Colonic mucosa (tissue), 4 donors: ENCODE data around the gene PARP12. TPM values are rescaled to one million over a fixed set of nuclear protein-coding genes. Genes with fewer than 3 reads are reported as not detected.

ENCODE experiments used
- DNase-seq: peaks from one replicate; pipeline ENCODE4 v3.0.0-alpha.2; 2020
- H3K27ac ChIP-seq: fragments of 200-600 bp; one replicate; pipeline ENCODE4 v1.8.0; 2021
- H3K27me3 ChIP-seq: fragments of 200-600 bp; one replicate; pipeline ENCODE4 v1.8.0; 2021
- H3K36me3 ChIP-seq: fragments of 200-600 bp; one replicate; pipeline ENCODE4 v1.8.0; 2021
- H3K4me1 ChIP-seq: fragments of 200-600 bp; one replicate; pipeline ENCODE4 v1.8.0; 2021; ENCODE audit warnings: mild to moderate bottlenecking
- H3K4me3 ChIP-seq: fragments of 200-600 bp; one replicate; pipeline ENCODE4 v1.8.0; 2021
- H3K9ac ChIP-seq, 2 donors: one replicate each; pipeline ENCODE4 v1.7.0; 2013; ENCODE audit warnings: control low read depth in 2 of 2, low read depth in 2 of 2, low read length in 2 of 2
- H3K9me3 ChIP-seq: fragments of 200-600 bp; one replicate; pipeline ENCODE4 v1.8.0; 2021
- CTCF ChIP-seq: fragments of 200-600 bp; IDR thresholded peaks from one replicate; pipeline ENCODE4 v1.8.0; 2022; ENCODE audit warnings: antibody characterized with exemption, mild to moderate bottlenecking
- intact Hi-C: fragments of 100-400 bp; cut with DNase I; formaldehyde crosslinking; loops from one replicate; pipeline ENCODE4 v1.14.1; 2022
- total RNA-seq, 2 donors: library from RNA; stranded (reverse); fragmentation: NEBNext Ultra II Directional in 1 of 2; extraction: Animal tissue kit (Norgen Biotek cat#: 25700) in 1 of 2; gene quantifications; one replicate each; pipeline ENCODE4 v1.2.1, GENCODE V29; 2021
- donor health status: healthy.
- donor health status: DM: no; HTN: no; CAD: no.
- donor health status: DM: no; HTN: no; CAD: no.

PARP12 gene
- total RNA-seq, 2 donors from 2014 or later: 33.9 to 39.2 TPM

DNA sequence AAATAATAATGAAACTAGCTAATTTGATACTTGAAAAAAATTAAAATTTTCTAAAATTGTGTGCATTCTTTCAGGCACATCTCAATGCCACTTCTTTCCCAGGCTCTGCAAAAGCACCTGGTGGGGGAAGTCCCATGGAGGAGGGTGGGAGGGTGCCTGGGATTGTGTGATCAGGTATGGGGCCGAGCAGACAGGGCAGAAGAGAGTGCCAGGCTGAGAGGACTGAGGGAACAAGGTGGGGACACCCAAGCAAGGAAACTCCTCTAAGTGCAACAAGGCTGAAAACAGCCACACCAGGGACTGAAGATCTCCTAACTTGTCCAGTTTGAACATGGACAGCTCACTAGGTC, 13.8 kb downstream of the PARP12 start:
- intact Hi-C loops: no loop called here
- H3K27ac ChIP-seq: peak overlapping the region; percentile 84

GRCh38 chr7:140048138-140048537, 14.6 kb downstream of the PARP12 start:
- H3K9ac ChIP-seq: no peak overlapping the region
- intact Hi-C loops: no loop called here

More for the DNA sequence above, 13.8 kb downstream of the PARP12 start:
- Histone ChIP-seq H3K9ac (no peak overlapping the region), H3K9me3 (no peaks in the 10 kb centered on the region), H3K27me3 (no peaks in the 10 kb centered on the region), H3K4me3 (no peak overlapping the region), H3K36me3 (no peaks in the 10 kb centered on the region), H3K4me1 (peaks cover 5% of the 10 kb centered on the region)
- TF ChIP-seq CTCF: no peak
- no peak for DNase-seq

GRCh38 chr7:140047197-140047596, 15.6 kb downstream of the PARP12 start:
- no peak overlapping the region for H3K4me3 ChIP-seq
- intact Hi-C loops: no loop called here
- peaks cover 5% of the 10 kb centered on the region for H3K4me1 ChIP-seq
- H3K9me3 ChIP-seq: no peaks in the 10 kb centered on the region
- TF ChIP-seq CTCF: no peak
- no peak overlapping the region for H3K27ac ChIP-seq
- H3K36me3 ChIP-seq: no peaks in the 10 kb centered on the region
- DNase-seq: no peak
- no peaks in the 10 kb centered on the region for H3K27me3 ChIP-seq
- H3K9ac ChIP-seq: no peak overlapping the region

More at GRCh38 chr7:140048138-140048537, 14.6 kb downstream of the PARP12 start:
- no peak for TF ChIP-seq CTCF
- H3K4me3 ChIP-seq: no peak overlapping the region
- no peak overlapping the region for H3K27ac ChIP-seq
- no peaks in the 10 kb centered on the region for H3K9me3 ChIP-seq
- peaks cover 5% of the 10 kb centered on the region for H3K4me1 ChIP-seq
- H3K36me3 ChIP-seq: no peaks in the 10 kb centered on the region
- no peaks in the 10 kb centered on the region for H3K27me3 ChIP-seq
- DNase-seq: no peak

GRCh38 chr7:140045697-140046096, 17.1 kb downstream of the PARP12 start:
- H3K27ac ChIP-seq: no peak overlapping the region
- H3K9me3 ChIP-seq: no peaks in the 10 kb centered on the region
- peaks cover 5% of the 10 kb centered on the region for H3K4me1 ChIP-seq
- no peak overlapping the region for H3K4me3 ChIP-seq
- H3K36me3 ChIP-seq: no peaks in the 10 kb centered on the region
- intact Hi-C loops: no loop called here
- no peak overlapping the region for H3K9ac ChIP-seq
- TF ChIP-seq CTCF: no peak
- no peaks in the 10 kb centered on the region for H3K27me3 ChIP-seq
- DNase-seq: no peak

DNA sequence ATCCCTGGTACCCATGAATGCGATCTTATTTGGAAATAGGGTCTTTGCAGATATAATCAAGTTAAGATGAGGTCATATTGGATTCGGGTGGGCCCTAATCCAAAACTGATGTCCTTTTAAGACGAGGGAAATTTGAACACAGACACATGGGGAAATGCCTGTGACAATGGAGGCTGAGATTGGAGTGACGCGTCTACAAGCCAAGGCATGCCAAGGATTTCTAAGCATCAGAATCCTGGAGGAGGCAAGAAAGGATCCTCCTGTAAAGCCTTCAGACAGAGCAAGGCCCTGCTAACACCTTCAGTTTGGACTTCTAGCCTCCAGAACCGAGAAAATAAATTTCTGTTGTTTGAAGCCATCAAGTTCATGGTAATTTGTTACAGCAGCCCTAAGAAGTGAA, 18.5 kb downstream of the PARP12 start:
- no peaks in the 10 kb centered on the region for H3K9me3 ChIP-seq

More for the DNA sequence above, 18.5 kb downstream of the PARP12 start:
- H3K4me3 ChIP-seq: no peak overlapping the region
- H3K27ac ChIP-seq: no peak overlapping the region
- no peak for DNase-seq
- TF ChIP-seq CTCF: no peak
- no peaks in the 10 kb centered on the region for H3K4me1 ChIP-seq
- no peaks in the 10 kb centered on the region for H3K36me3 ChIP-seq
- intact Hi-C loops: no loop called here
- no peak overlapping the region for H3K9ac ChIP-seq
- no peaks in the 10 kb centered on the region for H3K27me3 ChIP-seq
